Stimulated activated CD4-positive, alpha-beta T cell treated with anti-CD3 and anti-CD28 coated beads, Interleukin-12 subunit alpha, Interleukin-12 subunit beta, amount 100 ng/mL, for 4 hours (primary cell): ENCODE data around the gene MAST1.
"Not testable (repeated sequence)": the region's sequence is repeated elsewhere in the genome, so short reads cannot be mapped to it uniquely, and the experiment has no call there.

Experiments used
- DNase-seq: peaks from one replicate; pipeline ENCODE4 v3.0.0-alpha.2; 2020

MAST1 gene

DNA sequence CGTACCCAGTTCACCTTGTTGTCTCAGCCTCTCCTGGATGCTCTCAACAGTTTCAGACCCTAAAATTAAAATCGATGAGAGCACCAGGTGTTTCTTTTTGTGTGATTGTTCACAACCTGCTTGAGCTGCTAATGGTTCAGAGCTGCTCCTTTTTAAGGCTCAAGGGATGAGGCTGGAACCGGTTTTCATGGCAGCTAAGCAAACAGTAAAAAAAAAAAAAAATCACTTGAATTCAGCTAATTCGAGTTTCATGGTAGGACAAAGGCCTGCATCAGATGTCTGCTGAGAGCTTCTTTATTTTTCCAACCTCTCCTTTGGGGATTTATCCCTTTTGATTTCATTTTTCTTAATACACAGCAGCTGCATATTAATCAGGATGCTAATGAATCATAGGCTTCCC is 74.3 kb downstream of the MAST1 start:
- DNase-seq = no peak

- no peak for DNase-seq
Measured at GRCh38 chr19:12913011-12913561, 74.8 kb downstream of the MAST1 start.

DNA sequence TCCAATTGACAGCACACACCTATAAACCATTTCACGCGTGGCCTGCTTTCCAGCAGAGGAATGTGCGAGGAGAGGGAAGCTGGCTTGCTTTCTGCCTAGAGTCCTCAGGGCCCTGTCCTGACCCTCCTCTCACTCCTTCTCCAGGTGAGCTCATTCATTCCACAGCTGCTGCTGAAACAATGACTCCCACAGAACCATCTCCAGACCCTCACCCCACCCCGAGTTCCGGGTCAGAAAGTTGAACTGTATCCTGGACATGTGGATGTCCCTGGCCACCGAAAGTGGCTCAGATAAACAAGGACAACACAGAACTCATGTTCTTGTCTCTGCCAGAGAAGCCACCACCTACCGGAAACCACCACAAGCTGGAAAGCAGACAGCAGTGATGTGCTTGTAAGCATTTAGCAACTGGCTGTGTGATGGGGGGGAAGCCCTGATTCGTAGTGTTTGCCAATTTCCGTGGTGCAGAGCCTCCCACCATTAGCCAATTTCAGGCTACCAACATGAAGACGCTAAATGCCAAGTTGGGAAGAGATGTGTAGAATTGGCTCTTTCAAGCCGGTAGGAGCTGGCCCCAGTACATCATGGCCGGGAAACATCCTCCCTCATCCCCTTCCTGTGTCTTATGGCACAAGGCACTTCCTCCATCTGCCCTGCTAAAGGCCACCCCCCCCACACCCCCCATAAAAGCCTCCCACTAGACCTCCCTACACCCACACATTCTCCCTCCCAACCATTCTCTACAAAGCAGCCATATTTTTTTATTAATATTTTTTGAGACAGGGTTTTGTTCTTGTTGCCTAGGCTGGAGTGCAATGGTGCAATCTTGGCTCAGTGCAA is 75.8 kb downstream of the MAST1 start:
- DNase-seq = no peak

DNA sequence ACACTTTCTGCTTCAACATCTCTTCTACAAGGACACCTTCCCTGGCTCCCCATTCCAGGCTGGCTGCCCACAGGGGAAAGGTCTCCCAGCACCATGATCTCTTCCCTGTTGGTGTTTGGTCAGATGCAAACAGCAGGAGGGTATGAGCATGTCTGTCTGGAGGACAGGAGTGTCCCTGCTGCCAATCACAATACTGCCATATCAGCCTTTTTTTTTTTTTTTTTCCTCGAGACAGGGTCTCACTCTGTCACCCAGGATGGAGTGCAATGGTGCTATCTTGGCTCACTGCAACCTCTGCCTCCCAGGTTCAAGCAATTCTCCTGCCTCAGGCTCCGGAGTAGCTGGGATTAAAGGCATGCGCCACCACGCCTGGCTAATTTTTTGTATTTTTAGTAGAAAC is 77.5 kb downstream of the MAST1 start:
- not testable (repeated sequence) for DNase-seq

DNA sequence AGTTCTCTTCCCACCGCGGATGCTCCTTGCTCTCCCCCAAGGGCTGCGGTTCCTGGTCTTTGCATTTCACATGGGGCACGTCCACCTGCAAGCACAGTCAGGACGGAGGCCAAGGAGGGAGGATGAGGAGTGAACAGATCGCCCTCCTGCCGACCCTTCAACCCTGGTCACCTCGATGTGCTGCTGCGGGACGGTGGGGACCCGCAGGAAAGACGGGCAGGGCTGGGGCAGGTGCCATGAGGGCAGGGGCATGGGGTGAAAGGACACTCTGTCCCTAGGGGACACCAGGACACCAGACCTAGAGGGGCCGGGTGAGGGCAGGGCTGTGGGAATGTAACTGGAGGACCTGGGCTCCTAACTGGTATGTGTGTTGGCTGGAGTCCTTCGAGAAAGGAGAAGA is 79.9 kb downstream of the MAST1 start:
- DNase-seq = no peak

- DNase-seq = no peak
Measured at GRCh38 chr19:12921047-12921446, 82.7 kb downstream of the MAST1 start.

DNA sequence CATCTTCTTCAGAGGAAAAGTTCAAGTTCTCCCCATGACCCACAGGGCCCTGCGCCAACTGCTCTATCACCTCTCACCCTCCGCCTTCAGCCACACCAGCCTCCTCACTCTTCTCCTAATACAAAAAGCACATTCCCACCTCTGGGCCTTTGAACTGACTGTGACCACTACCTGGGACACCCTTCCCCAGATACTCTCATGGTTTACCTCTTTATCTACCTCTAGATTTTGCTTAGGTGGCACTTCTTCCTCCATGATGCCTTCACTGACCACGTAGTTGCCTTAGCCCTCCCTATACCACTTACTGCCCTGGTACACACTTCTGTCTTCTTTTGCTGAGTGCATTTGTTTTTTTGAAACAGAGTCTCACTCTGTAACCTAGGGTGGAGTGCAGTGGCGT is 84.6 kb downstream of the MAST1 start:
- DNase-seq = no peak
